Adrenal gland (tissue), 12 donors: Measurements from ENCODE around the gene G6PD. TPM values are rescaled to one million over a fixed set of nuclear protein-coding genes. Genes with fewer than 3 reads are reported as not detected.

Experiments used
- DNase-seq, 7 donors: peaks; one replicate each; pipeline ENCODE4 v3.0.0-alpha.2; 2019 to 2020
- H3K27ac ChIP-seq, 5 donors: fragments of 200-600 bp; sonication (generic) in 4 of 5; 1 replicate in 3 of 5; 2 replicates in 2 of 5; pipeline versions ENCODE4 v1.5.1 to v1.8.0; 2016 to 2020; ENCODE audit warnings: mild to moderate bottlenecking in 1 of 5
- H3K27me3 ChIP-seq: fragments of 200-600 bp; 2 replicates; pipeline ENCODE4 v1.8.0; 2021
- H3K36me3 ChIP-seq, 2 donors: fragments of 200-600 bp; replicated peaks in 1 of 2; 1 replicate in 1 of 2; 2 replicates in 1 of 2; pipeline versions ENCODE4 v1.5.1 to v1.8.0; 2018 to 2022
- H3K4me1 ChIP-seq, 2 donors: fragments of 200-600 bp; replicated peaks in 1 of 2; 1 replicate in 1 of 2; 2 replicates in 1 of 2; pipeline versions ENCODE4 v1.5.1 to v1.8.0; 2018 to 2021
- H3K4me3 ChIP-seq, 4 donors: fragments of 200-600 bp; sonication (generic) in 3 of 4; one replicate each; pipeline ENCODE4 v1.5.1; 2016 to 2018
- H3K9me3 ChIP-seq, 3 donors: fragments of 200-600 bp; sonication (generic) in 1 of 3; replicated peaks in 1 of 3; 1 replicate in 2 of 3; 2 replicates in 1 of 3; pipeline versions ENCODE4 v1.5.1 to v1.8.0; 2016 to 2021
- POLR2A ChIP-seq, 2 donors: fragments of 450-650 bp; IDR thresholded peaks; one replicate each; pipeline ENCODE4 v1.6.1; 2017; ENCODE audit warnings: antibody characterized with exemption in 2 of 2, mild to moderate bottlenecking in 2 of 2, moderate library complexity in 1 of 2
- WGBS, 4 donors: extraction: QIAGEN DNeasy Blood & Tissue Kit in 2 of 4; methylation state at CpG; one replicate each; pipeline versions ENCODE4 v1.1.5 to v1.1.7; 2013 to 2017; 5-methylcytosine and 5-hydroxymethylcytosine counted together
- intact Hi-C, 2 donors: fragments of 100-400 bp; cut with DNase I; formaldehyde crosslinking; loops; one replicate each; pipeline versions ENCODE4 v1.14.1 to v1.15.0; 2022 to 2023
- polyA plus RNA-seq, 3 donors: library from polyadenylated mRNA; stranded (reverse); fragments of 200-250 nt in 2 of 3; fragments of 350-450 nt in 1 of 3; fragmentation: Illumina TruSeq in 1 of 3; extraction: RNeasy Lipid Tissue Mini Kit (QIAGEN cat#74804) in 1 of 3; gene quantifications; one replicate each; pipeline ENCODE4 v1.2.3, GENCODE V29; 2013 to 2014
- small RNA-seq, 2 donors: library from RNA; depleted of rRNA; stranded (forward); fragments of <200 nt; gene quantifications; one replicate each; pipeline ENCODE3, GENCODE V24; 2016
- total RNA-seq, 9 donors: library from RNA; depleted of rRNA in 4 of 9; stranded (reverse); fragments of >200 nt in 4 of 9; fragments of 120-200 nt in 1 of 9; fragmentation: NEBNext Ultra II Directional in 1 of 9; extraction: Animal tissue kit (Norgen Biotek cat#: 25700) in 1 of 9; gene quantifications; one replicate each; pipeline versions ENCODE4 v1.1.0 to v1.2.4, GENCODE V29; 2013 to 2023
- TF ChIP-seq, protein P1 (sequence below), 6 experiments: fragments of 450-650 bp in 4 of 6; fragments of 200-600 bp in 2 of 6; sonication (generic) in 1 of 6; IDR thresholded peaks; 1 replicate in 5 of 6; 2 replicates in 1 of 6; pipeline versions ENCODE4 v1.5.1 to v1.8.0; 2016 to 2021; ENCODE audit warnings: antibody characterized with exemption in 6 of 6, mild to moderate bottlenecking in 2 of 6, moderate library complexity in 1 of 6
- donor health status: healthy with polysubstance abuse.
- donor health status: Bipolar disorder and iron deficiency.
- donor health status: DM: yes; HTN: yes; CAD: no.
- donor health status: DM: no; HTN: no; CAD: no.
- donor health status: DM: no; HTN: no; CAD: no.
- donor health status: DM: yes; HTN: yes; CAD: no.

The G6PD gene
- total and polyA plus RNA-seq, 12 donors, result 22.1 to 124 (median 93.8) TPM

DNA sequence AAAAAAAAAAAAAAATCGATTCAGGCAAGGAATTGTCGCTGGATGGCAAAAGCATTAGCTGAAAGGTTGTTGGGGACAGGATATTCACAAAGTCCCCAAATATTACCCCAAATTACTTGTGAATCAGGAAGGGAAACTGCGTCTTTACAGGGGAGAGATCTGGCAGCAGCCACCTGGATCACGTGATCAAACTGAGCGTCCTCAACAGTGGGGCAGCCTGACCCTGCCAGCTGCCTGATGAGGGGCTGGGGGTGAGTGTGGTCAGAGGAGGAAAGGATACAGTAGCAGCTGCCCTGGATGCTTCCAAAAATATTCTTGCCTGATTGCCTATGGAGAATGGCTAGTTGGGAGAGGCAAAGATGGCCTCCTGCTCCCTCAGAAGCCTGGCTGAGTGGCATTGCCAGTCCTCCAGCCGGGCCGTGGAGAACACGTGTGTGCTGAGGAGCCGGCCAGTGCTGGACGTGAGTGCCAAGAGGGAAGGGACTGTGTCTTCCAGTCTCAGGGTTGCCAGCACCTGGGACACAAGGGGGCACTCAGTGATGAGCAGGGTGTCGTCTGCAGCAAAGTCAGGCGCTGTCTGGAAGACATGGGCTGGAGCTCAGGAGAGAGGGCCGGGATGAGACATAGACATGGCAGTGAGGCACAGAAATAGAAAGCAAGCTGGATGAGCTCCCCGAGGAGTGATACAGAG lies 64.6 kb downstream of the G6PD start:
- DNase-seq, result peak in 1 of 7 donors; percentile 14
- Histone ChIP-seq H3K9me3 (no peaks in the 10 kb centered on the region), H3K27ac (peak overlapping the region in 2 of 5 donors; percentile 45 to 64), H3K4me3 (no peak overlapping the region), H3K36me3 (no peaks in the 10 kb centered on the region), H3K27me3 (no peaks in the 10 kb centered on the region), H3K4me1 (peaks cover 5 to 9% of the 10 kb centered on the region in 2 donors)
- WGBS, 4 donors, result 64 to 79% (median 75%) methylated on average over 9 to 14 of the region's 14 CpGs
- intact Hi-C loops, result no loop called here
- TF ChIP-seq, protein P1, sequence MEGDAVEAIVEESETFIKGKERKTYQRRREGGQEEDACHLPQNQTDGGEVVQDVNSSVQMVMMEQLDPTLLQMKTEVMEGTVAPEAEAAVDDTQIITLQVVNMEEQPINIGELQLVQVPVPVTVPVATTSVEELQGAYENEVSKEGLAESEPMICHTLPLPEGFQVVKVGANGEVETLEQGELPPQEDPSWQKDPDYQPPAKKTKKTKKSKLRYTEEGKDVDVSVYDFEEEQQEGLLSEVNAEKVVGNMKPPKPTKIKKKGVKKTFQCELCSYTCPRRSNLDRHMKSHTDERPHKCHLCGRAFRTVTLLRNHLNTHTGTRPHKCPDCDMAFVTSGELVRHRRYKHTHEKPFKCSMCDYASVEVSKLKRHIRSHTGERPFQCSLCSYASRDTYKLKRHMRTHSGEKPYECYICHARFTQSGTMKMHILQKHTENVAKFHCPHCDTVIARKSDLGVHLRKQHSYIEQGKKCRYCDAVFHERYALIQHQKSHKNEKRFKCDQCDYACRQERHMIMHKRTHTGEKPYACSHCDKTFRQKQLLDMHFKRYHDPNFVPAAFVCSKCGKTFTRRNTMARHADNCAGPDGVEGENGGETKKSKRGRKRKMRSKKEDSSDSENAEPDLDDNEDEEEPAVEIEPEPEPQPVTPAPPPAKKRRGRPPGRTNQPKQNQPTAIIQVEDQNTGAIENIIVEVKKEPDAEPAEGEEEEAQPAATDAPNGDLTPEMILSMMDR (IDR thresholded peaks at IDR 0.05), result no peak
- no peak for TF ChIP-seq POLR2A (IDR thresholded peaks at IDR 0.05)

Small RNAs within 50 kb of the gene (small RNA-seq; reads per million reads assigned to genes)
- gene RN7SL697P, result 0 reads per million in 2 donors

Other genes with a start within 250 kb of the G6PD start
- 100 to 1,000 TPM in 8 of 9 donors, 10 to 100 TPM in 1; 57.0 to 979 (median 499) TPM for gene FLNA, start 172.2 kb downstream of the G6PD start, total RNA-seq
- 100 to 1,000 TPM; 169 to 861 (median 612) TPM for gene FLNA, start 172.2 kb downstream of the G6PD start, polyA plus RNA-seq
- 10 to 100 TPM in 8 of 9 donors, 1 to 10 TPM in 1; 7.7 to 82.7 (median 46.5) TPM for gene EMD, start 167.6 kb downstream of the G6PD start, total RNA-seq
- gene EMD, start 167.6 kb downstream of the G6PD start, polyA plus RNA-seq, result 10 to 100 TPM; 75.9 to 95.2 (median 79.1) TPM
- gene RPL10, start 148.5 kb downstream of the G6PD start, total RNA-seq, result 1,000 to 10,000 TPM in 8 of 9 donors, 100 to 1,000 TPM in 1; 626 to 5,287 (median 2,456) TPM
- gene RPL10, start 148.5 kb downstream of the G6PD start, polyA plus RNA-seq, result 1,000 to 10,000 TPM; 1,725 to 3,645 (median 2,430) TPM
- 100 to 1,000 TPM in 1 of 9 donors, 10 to 100 TPM in 7, 1 to 10 TPM in 1; 9.3 to 101 (median 47.8) TPM for gene DNASE1L1, start 137.6 kb downstream of the G6PD start, total RNA-seq
- gene DNASE1L1, start 137.6 kb downstream of the G6PD start, polyA plus RNA-seq, result 10 to 100 TPM; 17.2 to 48.0 (median 42.7) TPM
- 10 to 100 TPM; 15.0 to 47.1 (median 26.4) TPM for gene TAFAZZIN, start 135.3 kb downstream of the G6PD start, total RNA-seq
- 100 to 1,000 TPM in 2 of 3 donors, 1 to 10 TPM in 1; 8.6 to 142 (median 103) TPM for gene TAFAZZIN, start 135.3 kb downstream of the G6PD start, polyA plus RNA-seq
- gene ATP6AP1, start 118.2 kb downstream of the G6PD start, total RNA-seq, result 100 to 1,000 TPM in 6 of 9 donors, 10 to 100 TPM in 3; 68.8 to 170 (median 135) TPM
- gene ATP6AP1, start 118.2 kb downstream of the G6PD start, polyA plus RNA-seq, result 100 to 1,000 TPM in 1 of 3 donors, 10 to 100 TPM in 2; 55.4 to 133 (median 56.8) TPM
- gene GDI1, start 109.7 kb downstream of the G6PD start, total RNA-seq, result 100 to 1,000 TPM in 8 of 9 donors, 10 to 100 TPM in 1; 85.6 to 142 (median 112) TPM
- 100 to 1,000 TPM; 155 to 287 (median 216) TPM for gene GDI1, start 109.7 kb downstream of the G6PD start, polyA plus RNA-seq
- 10 to 100 TPM; 25.1 to 74.5 (median 51.1) TPM for gene FAM50A, start 102.7 kb downstream of the G6PD start, total RNA-seq
- 100 to 1,000 TPM; 104 to 451 (median 241) TPM for gene FAM50A, start 102.7 kb downstream of the G6PD start, polyA plus RNA-seq
- 10 to 100 TPM in 7 of 9 donors, 1 to 10 TPM in 2; 2.1 to 46.3 (median 12.1) TPM for gene PLXNA3, start 88.6 kb downstream of the G6PD start, total RNA-seq
- 10 to 100 TPM; 22.3 to 83.6 (median 27.4) TPM for gene PLXNA3, start 88.6 kb downstream of the G6PD start, polyA plus RNA-seq
- 100 to 1,000 TPM in 1 of 9 donors, 10 to 100 TPM in 8; 22.5 to 101 (median 52.6) TPM for gene LAGE3, start 67.6 kb downstream of the G6PD start, total RNA-seq
- 10 to 100 TPM; 11.3 to 24.0 (median 12.0) TPM for gene LAGE3, start 67.6 kb downstream of the G6PD start, polyA plus RNA-seq
- 10 to 100 TPM; 36.4 to 95.6 (median 56.3) TPM for gene UBL4A, start 60.2 kb downstream of the G6PD start, total RNA-seq
- gene UBL4A, start 60.2 kb downstream of the G6PD start, polyA plus RNA-seq, result 10 to 100 TPM; 18.3 to 31.1 (median 23.6) TPM
- 10 to 100 TPM; 19.6 to 33.4 (median 28.5) TPM for gene SLC10A3, start 56.2 kb downstream of the G6PD start, total RNA-seq
- gene SLC10A3, start 56.2 kb downstream of the G6PD start, polyA plus RNA-seq, result 10 to 100 TPM in 2 of 3 donors, 1 to 10 TPM in 1; 8.7 to 24.2 (median 23.2) TPM
- 10 to 100 TPM; 42.9 to 77.1 (median 50.9) TPM for gene FAM3A, start 30.6 kb downstream of the G6PD start, total RNA-seq
- 100 to 1,000 TPM in 1 of 3 donors, 10 to 100 TPM in 2; 13.5 to 115 (median 92.8) TPM for gene FAM3A, start 30.6 kb downstream of the G6PD start, polyA plus RNA-seq
- 10 to 100 TPM; 12.5 to 47.5 (median 29.8) TPM for gene IKBKG, start 774 bp upstream of the G6PD start, total RNA-seq
- 10 to 100 TPM in 2 of 3 donors, 1 to 10 TPM in 1; 9.6 to 39.1 (median 36.1) TPM for gene IKBKG, start 774 bp upstream of the G6PD start, polyA plus RNA-seq
- gene CTAG1A, start 38.3 kb upstream of the G6PD start, total RNA-seq, result not detected
- gene CTAG1A, start 38.3 kb upstream of the G6PD start, polyA plus RNA-seq, result under 1 TPM in 1 of 3 donors, not detected in 2; 0.34 TPM
- gene CTAG1B, start 72.4 kb upstream of the G6PD start, total RNA-seq, result not detected
- gene CTAG1B, start 72.4 kb upstream of the G6PD start, polyA plus RNA-seq, result under 1 TPM in 1 of 3 donors, not detected in 2; 0.57 TPM
- 1 to 10 TPM in 1 of 9 donors, not detected in 8; 5.5 TPM for gene CTAG2, start 106.7 kb upstream of the G6PD start, total RNA-seq
- gene CTAG2, start 106.7 kb upstream of the G6PD start, polyA plus RNA-seq, result 1 to 10 TPM in 1 of 3 donors, under 1 TPM in 1, not detected in 1; 0.79 to 7.2 TPM
- 10 to 100 TPM in 1 of 9 donors, 1 to 10 TPM in 8; 1.9 to 11.8 (median 5.6) TPM for gene GAB3, start 204.2 kb upstream of the G6PD start, total RNA-seq
- 1 to 10 TPM; 2.6 to 8.2 (median 3.5) TPM for gene GAB3, start 204.2 kb upstream of the G6PD start, polyA plus RNA-seq
- 10 to 100 TPM; 20.2 to 48.6 (median 27.4) TPM for gene DKC1, start 216.0 kb upstream of the G6PD start, total RNA-seq
- gene DKC1, start 216.0 kb upstream of the G6PD start, polyA plus RNA-seq, result 100 to 1,000 TPM in 1 of 3 donors, 10 to 100 TPM in 2; 22.0 to 111 (median 37.4) TPM